Gastroesophageal sphincter (tissue), 4 donors: Measurements from ENCODE around the gene ANXA5. TPM values are rescaled to one million over a fixed set of nuclear protein-coding genes. Genes with fewer than 3 reads are reported as not detected.

Experiments used
- ATAC-seq: fragments of 150-250 bp; one replicate; pipeline ENCODE4 v1.9.1; 2016; ENCODE audit warnings: mild to moderate bottlenecking, moderate library complexity
- H3K27ac ChIP-seq, 4 donors: fragments of 200-600 bp; sonication (generic) in 3 of 4; 1 replicate in 3 of 4; 2 replicates in 1 of 4; pipeline ENCODE4 v1.5.1; 2016 to 2019
- H3K27me3 ChIP-seq: fragments of 200-600 bp; sonication (generic); one replicate; pipeline ENCODE4 v1.5.1; 2019
- H3K36me3 ChIP-seq, 2 donors: fragments of 200-600 bp; sonication (generic); one replicate each; pipeline ENCODE4 v1.5.1; 2019; ENCODE audit warnings: control low read depth in 1 of 2
- H3K4me1 ChIP-seq, 3 donors: fragments of 200-600 bp; sonication (generic); 1 replicate in 2 of 3; 2 replicates in 1 of 3; pipeline ENCODE4 v1.5.1; 2016 to 2019; ENCODE audit warnings: control low read depth in 2 of 3
- H3K4me3 ChIP-seq, 2 donors: fragments of 200-600 bp; sonication (generic); one replicate each; pipeline ENCODE4 v1.5.1; 2019; ENCODE audit warnings: mild to moderate bottlenecking in 1 of 2, moderate library complexity in 1 of 2
- H3K9me3 ChIP-seq, 3 donors: fragments of 200-600 bp; sonication (generic); one replicate each; pipeline ENCODE4 v1.5.1; 2017 to 2019; ENCODE audit warnings: control low read depth in 2 of 3
- EP300 ChIP-seq: sonication (generic); formaldehyde crosslinking; IDR thresholded peaks from one replicate; pipeline ENCODE4 v1.6.1; 2017; ENCODE audit warnings: antibody characterized with exemption, mild to moderate bottlenecking
- POLR2A ChIP-seq, 2 donors: fragments of 450-650 bp; IDR thresholded peaks; one replicate each; pipeline ENCODE4 v1.6.1; 2017; ENCODE audit warnings: antibody characterized with exemption in 2 of 2, mild to moderate bottlenecking in 2 of 2, moderate library complexity in 1 of 2
- POLR2AphosphoS5 ChIP-seq: sonication (generic); formaldehyde crosslinking; IDR thresholded peaks from one replicate; pipeline ENCODE4 v1.6.1; 2017; ENCODE audit warnings: antibody characterized with exemption
- WGBS, 2 donors: methylation state at CpG; one replicate each; pipeline ENCODE4 v1.1.5; 2018; ENCODE audit warnings: low coverage in 1 of 2; 5-methylcytosine and 5-hydroxymethylcytosine counted together
- total RNA-seq, 4 donors: library from RNA; depleted of rRNA; stranded (reverse); fragments of >200 nt; gene quantifications; one replicate each; pipeline ENCODE4 v1.1.0, GENCODE V29; 2016
- TF ChIP-seq, protein P1 (sequence below), 4 experiments: fragments of 200-600 bp in 2 of 4; fragments of 450-650 bp in 2 of 4; sonication (generic) in 1 of 4; IDR thresholded peaks; one replicate each; pipeline ENCODE4 v1.5.1; 2017 to 2019; ENCODE audit warnings: antibody characterized with exemption in 4 of 4, mild to moderate bottlenecking in 2 of 4, moderate library complexity in 2 of 4

Gene ANXA5
- total RNA-seq, 4 donors from 2014 or later = 235 to 412 (median 359) TPM

DNA sequence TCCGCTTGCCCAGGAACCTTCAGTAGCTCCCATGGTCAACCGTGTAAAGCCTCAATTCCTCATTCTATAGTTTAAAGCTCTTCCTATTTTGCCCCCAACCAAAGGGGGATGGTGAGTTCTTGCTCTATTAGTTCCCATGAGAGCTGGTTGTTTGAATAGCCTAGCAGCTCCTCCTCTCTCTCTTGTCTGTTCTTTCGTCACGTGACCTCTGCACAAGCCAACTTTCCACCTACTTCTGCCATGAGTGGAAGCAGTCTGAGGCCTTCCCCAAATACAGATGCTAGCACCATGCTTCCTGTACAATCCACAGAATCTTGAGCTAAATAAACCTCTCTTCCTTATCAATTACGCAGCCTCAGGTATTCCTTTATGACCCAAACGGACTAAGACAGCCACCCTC lies 42.8 kb downstream of the ANXA5 start:
- ATAC-seq = no peak
- no peak for TF ChIP-seq POLR2AphosphoS5
- TF ChIP-seq POLR2A (IDR thresholded peaks at IDR 0.05) = no peak
- TF ChIP-seq, protein P1, sequence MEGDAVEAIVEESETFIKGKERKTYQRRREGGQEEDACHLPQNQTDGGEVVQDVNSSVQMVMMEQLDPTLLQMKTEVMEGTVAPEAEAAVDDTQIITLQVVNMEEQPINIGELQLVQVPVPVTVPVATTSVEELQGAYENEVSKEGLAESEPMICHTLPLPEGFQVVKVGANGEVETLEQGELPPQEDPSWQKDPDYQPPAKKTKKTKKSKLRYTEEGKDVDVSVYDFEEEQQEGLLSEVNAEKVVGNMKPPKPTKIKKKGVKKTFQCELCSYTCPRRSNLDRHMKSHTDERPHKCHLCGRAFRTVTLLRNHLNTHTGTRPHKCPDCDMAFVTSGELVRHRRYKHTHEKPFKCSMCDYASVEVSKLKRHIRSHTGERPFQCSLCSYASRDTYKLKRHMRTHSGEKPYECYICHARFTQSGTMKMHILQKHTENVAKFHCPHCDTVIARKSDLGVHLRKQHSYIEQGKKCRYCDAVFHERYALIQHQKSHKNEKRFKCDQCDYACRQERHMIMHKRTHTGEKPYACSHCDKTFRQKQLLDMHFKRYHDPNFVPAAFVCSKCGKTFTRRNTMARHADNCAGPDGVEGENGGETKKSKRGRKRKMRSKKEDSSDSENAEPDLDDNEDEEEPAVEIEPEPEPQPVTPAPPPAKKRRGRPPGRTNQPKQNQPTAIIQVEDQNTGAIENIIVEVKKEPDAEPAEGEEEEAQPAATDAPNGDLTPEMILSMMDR (IDR thresholded peaks at IDR 0.05) = no peak
- no peak for TF ChIP-seq EP300
- Histone ChIP-seq H3K4me1 (peaks cover 0 to 10% (median 0%) of the 10 kb centered on the region in 3 donors), H3K9me3 (no peaks in the 10 kb centered on the region), H3K27me3 (no peaks in the 10 kb centered on the region), H3K4me3 (no peak overlapping the region), H3K27ac (no peak overlapping the region), H3K36me3 (no peaks in the 10 kb centered on the region)
- WGBS, 2 donors = 93 to 95% methylated on average over 5 to 6 of the region's 6 CpGs

DNA sequence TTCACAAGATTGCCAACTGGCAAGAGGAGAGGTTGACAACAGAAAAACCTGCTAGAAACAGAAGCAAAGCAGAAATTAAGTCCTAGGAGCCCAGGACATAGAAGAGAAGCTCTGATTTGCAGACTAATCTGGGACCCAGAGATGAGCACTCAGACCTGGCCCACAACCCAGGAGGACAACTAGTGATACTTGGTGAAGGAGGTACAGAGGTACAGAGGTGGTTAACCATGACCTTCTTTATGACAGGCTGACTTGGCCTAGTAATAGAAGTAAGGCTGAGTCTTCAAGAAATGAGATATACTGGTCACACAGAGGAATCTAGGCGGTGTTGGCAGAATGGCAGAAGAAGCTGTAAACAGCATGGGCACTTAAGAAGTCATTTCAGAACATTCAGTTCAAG lies 43.6 kb downstream of the ANXA5 start:
- no peak for ATAC-seq
- Histone ChIP-seq H3K27me3 (no peaks in the 10 kb centered on the region), H3K4me1 (peaks cover 0 to 10% (median 0%) of the 10 kb centered on the region in 3 donors), H3K9me3 (no peaks in the 10 kb centered on the region), H3K36me3 (no peaks in the 10 kb centered on the region), H3K4me3 (no peak overlapping the region), H3K27ac (no peak overlapping the region)
- no peak for TF ChIP-seq POLR2AphosphoS5
- no peak for TF ChIP-seq POLR2A (IDR thresholded peaks at IDR 0.05)
- no peak for TF ChIP-seq EP300
- TF ChIP-seq, protein P1 (IDR thresholded peaks at IDR 0.05) = no peak
- WGBS, 2 donors = 100% methylated on average over 1 of the region's 1 CpG

DNA sequence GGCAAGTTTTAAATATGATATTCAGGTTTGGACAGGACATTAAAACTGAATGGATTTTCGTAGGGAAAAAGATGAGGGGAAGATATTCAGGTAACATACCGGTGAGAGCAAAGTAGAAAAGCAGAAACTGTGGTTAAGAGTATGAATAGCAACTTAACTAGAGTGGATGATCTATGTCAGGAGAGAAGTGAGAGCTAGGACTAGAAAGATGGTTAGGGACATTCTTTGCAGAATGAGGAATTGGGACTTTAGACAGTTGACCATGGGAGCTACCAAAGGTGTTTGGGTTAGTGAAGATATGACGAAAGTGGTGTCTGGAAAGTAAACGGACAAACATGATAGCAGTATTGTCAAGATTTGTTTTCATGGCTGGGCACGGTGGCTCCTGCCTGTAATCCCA lies 45.2 kb downstream of the ANXA5 start:
- TF ChIP-seq, protein P1 (IDR thresholded peaks at IDR 0.05) = no peak
- no peak overlapping the region for H3K4me3 ChIP-seq
- H3K27me3 ChIP-seq = no peaks in the 10 kb centered on the region
- no peak for ATAC-seq
- WGBS, 2 donors = 43% methylated on average over 4 to 5 of the region's 5 CpGs
- H3K9me3 ChIP-seq = no peaks in the 10 kb centered on the region
- H3K4me1 ChIP-seq = peaks cover 0 to 10% (median 0%) of the 10 kb centered on the region in 3 donors
- H3K27ac ChIP-seq = no peak overlapping the region
- H3K36me3 ChIP-seq = no peaks in the 10 kb centered on the region

DNA sequence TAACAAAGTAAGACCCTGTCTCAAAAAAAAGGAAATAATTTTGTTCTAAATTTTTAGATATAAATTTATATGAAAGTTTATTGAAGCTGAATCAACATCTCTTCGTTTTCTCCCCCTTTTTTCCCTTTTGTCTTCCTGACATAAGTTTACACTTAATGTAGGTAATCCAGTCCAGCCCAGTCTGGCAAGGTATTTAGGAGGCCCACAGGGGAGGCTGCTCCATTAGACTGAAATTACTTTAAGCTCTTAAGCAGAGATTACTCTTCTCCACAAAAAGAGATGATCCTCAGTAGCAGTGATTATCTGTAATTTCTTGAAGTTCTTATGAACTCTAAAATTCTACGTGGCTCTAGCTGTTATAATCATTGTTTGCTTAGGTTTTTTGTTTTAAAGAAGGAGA lies 46.0 kb downstream of the ANXA5 start:
- H3K27ac ChIP-seq = no peak overlapping the region
- no peak overlapping the region for H3K4me3 ChIP-seq
- H3K9me3 ChIP-seq = no peaks in the 10 kb centered on the region
- no peaks in the 10 kb centered on the region for H3K27me3 ChIP-seq
- 87 to 89% methylated on average over 2 of the region's 2 CpGs for WGBS, 2 donors
- H3K36me3 ChIP-seq = no peaks in the 10 kb centered on the region
- H3K4me1 ChIP-seq = peaks cover 0 to 7% (median 0%) of the 10 kb centered on the region in 3 donors
- ATAC-seq = no peak
- TF ChIP-seq POLR2AphosphoS5 = no peak
- no peak for TF ChIP-seq POLR2A (IDR thresholded peaks at IDR 0.05)
- TF ChIP-seq, protein P1 (IDR thresholded peaks at IDR 0.05) = no peak
- no peak for TF ChIP-seq EP300

DNA sequence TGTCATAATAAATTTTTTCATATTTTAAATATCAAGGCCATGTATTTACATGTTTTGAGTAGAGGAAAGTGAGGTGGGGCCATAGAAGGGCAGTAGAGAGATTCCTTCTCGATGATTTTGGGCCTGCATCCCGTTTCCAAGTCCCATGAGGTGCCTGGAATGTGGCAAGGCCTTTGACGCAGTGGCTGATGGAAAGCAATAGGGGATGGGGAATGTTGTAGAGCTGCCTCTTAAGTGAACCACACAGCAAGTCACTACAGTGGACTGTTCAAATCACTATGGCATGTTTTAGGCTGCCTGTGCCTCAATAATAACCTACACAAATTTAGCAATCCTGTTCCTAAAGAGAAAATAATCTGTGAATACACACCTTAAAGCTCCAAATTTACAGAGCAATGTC lies 48.3 kb downstream of the ANXA5 start:
- no peak for ATAC-seq
- no peak overlapping the region for H3K4me3 ChIP-seq
- 0 to 33% methylated on average over 2 to 3 of the region's 3 CpGs for WGBS, 2 donors
- H3K9me3 ChIP-seq = no peaks in the 10 kb centered on the region
- H3K27ac ChIP-seq = no peak overlapping the region
- TF ChIP-seq, protein P1 (IDR thresholded peaks at IDR 0.05) = no peak
- no peak for TF ChIP-seq EP300
- TF ChIP-seq POLR2A (IDR thresholded peaks at IDR 0.05) = no peak
- no peak for TF ChIP-seq POLR2AphosphoS5
- no peaks in the 10 kb centered on the region for H3K27me3 ChIP-seq
- no peaks in the 10 kb centered on the region for H3K36me3 ChIP-seq
- H3K4me1 ChIP-seq = no peaks in the 10 kb centered on the region
